Ovary (tissue), 9 donors: ENCODE results near the gene RNF10. TPM values are rescaled to one million over a fixed set of nuclear protein-coding genes. Genes with fewer than 3 reads are reported as not detected.

Experiments used
- DNase-seq, 5 donors: peaks; one replicate each; pipeline ENCODE4 v3.0.0-alpha.2; 2019 to 2020
- H3K27ac ChIP-seq, 2 donors: fragments of 200-600 bp; one replicate each; pipeline versions ENCODE4 v1.5.1 to v1.8.0; 2019 to 2022
- H3K27me3 ChIP-seq: fragments of 200-600 bp; one replicate; pipeline ENCODE4 v1.8.0; 2022
- H3K36me3 ChIP-seq: fragments of 200-600 bp; sonication (generic); one replicate; pipeline ENCODE4 v1.5.1; 2019
- H3K4me1 ChIP-seq: one replicate; pipeline ENCODE4 v1.8.1; 2013; ENCODE audit warnings: mild to moderate bottlenecking, moderate library complexity; ENCODE audit not compliant: insufficient read depth
- H3K4me3 ChIP-seq: fragments of 200-600 bp; sonication (generic); one replicate; pipeline ENCODE4 v1.5.1; 2017
- H3K9me3 ChIP-seq, 2 donors: fragments of 200-600 bp in 1 of 2; sonication (generic) in 1 of 2; one replicate each; pipeline versions ENCODE4 v1.5.1 to v1.8.1; 2013 to 2019; ENCODE audit warnings: mild to moderate bottlenecking in 1 of 2, moderate library complexity in 1 of 2
- EP300 ChIP-seq: sonication (generic); formaldehyde crosslinking; IDR thresholded peaks from one replicate; pipeline ENCODE4 v1.6.1; 2017; ENCODE audit warnings: antibody characterized with exemption
- POLR2A ChIP-seq: fragments of 450-650 bp; IDR thresholded peaks from one replicate; pipeline ENCODE4 v1.6.1; 2017; ENCODE audit warnings: antibody characterized with exemption, mild to moderate bottlenecking, moderate library complexity
- WGBS, 3 donors: extraction: QIAGEN DNeasy Blood & Tissue Kit in 1 of 3; methylation state at CpG; one replicate each; pipeline versions ENCODE4 v1.1.5 to v1.1.7; 2013 to 2017; 5-methylcytosine and 5-hydroxymethylcytosine counted together
- intact Hi-C, 4 donors: fragments of 100-400 bp; cut with DNase I; formaldehyde crosslinking; loops; one replicate each; pipeline versions ENCODE4 v1.11.0 to v1.15.1; 2022 to 2023
- polyA plus RNA-seq, 2 donors: library from polyadenylated mRNA; stranded (reverse); fragments of 200-250 nt in 1 of 2; fragments of 350-450 nt in 1 of 2; fragmentation: Illumina TruSeq in 1 of 2; extraction: RNeasy Lipid Tissue Mini Kit (QIAGEN cat#74804) in 1 of 2; gene quantifications; one replicate each; pipeline ENCODE4 v1.2.3, GENCODE V29; 2013 to 2014
- total RNA-seq, 7 donors: library from RNA; depleted of rRNA in 2 of 7; stranded (reverse); fragments of >200 nt in 2 of 7; fragmentation: NEBNext Ultra II Directional in 3 of 7; extraction: Animal tissue kit (Norgen Biotek cat#: 25700) in 3 of 7; gene quantifications; one replicate each; pipeline versions ENCODE4 v1.1.0 to v1.2.4, GENCODE V29; 2016 to 2023
- TF ChIP-seq, protein P1 (sequence below), 3 donors: fragments of 450-650 bp in 2 of 3; fragments of 200-600 bp in 1 of 3; IDR thresholded peaks; one replicate each; pipeline versions ENCODE4 v1.5.1 to v1.8.0; 2016 to 2022; ENCODE audit warnings: antibody characterized with exemption in 3 of 3, mild to moderate bottlenecking in 1 of 3
- donor health status: DM: no; HTN: no; CAD: no; lungs with moderate emphysema.
- donor health status: DM: no; HTN: no; CAD: no.
- donor health status: Bipolar disorder and iron deficiency.
- donor health status: DM: yes; HTN: yes; CAD: no.
- donor health status: DM: no; HTN: no; CAD: no.
- donor health status: DM: yes; HTN: yes; CAD: no.

RNF10 gene
- total and polyA plus RNA-seq, 9 donors, result 59.7 to 190 (median 136) TPM

DNA sequence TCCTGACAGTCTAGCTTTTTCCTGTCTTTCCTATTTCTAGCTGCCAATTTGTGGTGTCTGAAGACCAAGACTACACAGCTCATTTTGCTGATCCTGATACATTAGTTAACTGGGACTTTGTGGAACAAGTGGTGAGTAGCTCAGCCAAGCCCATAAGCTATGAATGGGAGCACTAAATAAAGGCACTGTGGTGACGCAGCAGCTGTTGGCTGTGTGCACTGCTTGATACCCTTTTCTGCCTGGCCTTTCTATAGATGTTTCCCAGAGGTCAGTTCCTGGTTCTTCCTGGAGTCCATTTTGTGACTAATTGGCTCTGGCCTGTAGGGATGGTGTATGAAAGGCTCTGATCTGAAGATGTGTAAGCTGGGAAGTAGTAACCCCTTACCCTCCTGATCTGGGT, 20.5 kb downstream of the RNF10 start:
- TF ChIP-seq, protein P1, sequence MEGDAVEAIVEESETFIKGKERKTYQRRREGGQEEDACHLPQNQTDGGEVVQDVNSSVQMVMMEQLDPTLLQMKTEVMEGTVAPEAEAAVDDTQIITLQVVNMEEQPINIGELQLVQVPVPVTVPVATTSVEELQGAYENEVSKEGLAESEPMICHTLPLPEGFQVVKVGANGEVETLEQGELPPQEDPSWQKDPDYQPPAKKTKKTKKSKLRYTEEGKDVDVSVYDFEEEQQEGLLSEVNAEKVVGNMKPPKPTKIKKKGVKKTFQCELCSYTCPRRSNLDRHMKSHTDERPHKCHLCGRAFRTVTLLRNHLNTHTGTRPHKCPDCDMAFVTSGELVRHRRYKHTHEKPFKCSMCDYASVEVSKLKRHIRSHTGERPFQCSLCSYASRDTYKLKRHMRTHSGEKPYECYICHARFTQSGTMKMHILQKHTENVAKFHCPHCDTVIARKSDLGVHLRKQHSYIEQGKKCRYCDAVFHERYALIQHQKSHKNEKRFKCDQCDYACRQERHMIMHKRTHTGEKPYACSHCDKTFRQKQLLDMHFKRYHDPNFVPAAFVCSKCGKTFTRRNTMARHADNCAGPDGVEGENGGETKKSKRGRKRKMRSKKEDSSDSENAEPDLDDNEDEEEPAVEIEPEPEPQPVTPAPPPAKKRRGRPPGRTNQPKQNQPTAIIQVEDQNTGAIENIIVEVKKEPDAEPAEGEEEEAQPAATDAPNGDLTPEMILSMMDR (IDR thresholded peaks at IDR 0.05), result no peak
- TF ChIP-seq POLR2A, result no peak
- no peak for TF ChIP-seq EP300
- intact Hi-C loops, result no loop called here
- Histone ChIP-seq H3K4me3 (no peak overlapping the region), H3K9me3 (no peaks in the 10 kb centered on the region), H3K36me3 (peaks cover 2% of the 10 kb centered on the region), H3K27ac (no peak overlapping the region), H3K4me1 (peaks cover 5% of the 10 kb centered on the region), H3K27me3 (no peaks in the 10 kb centered on the region)
- WGBS, 3 donors, result 70 to 93% (median 81%) methylated on average over 1 of the region's 1 CpG
- no peak for DNase-seq

GRCh38 chr12:120557589-120557988, 23.4 kb downstream of the RNF10 start:
- intact Hi-C loops, result no loop called here
- Histone ChIP-seq H3K27me3 (no peaks in the 10 kb centered on the region), H3K36me3 (peaks cover 2% of the 10 kb centered on the region), H3K9me3 (no peaks in the 10 kb centered on the region), H3K27ac (no peak overlapping the region), H3K4me3 (no peak overlapping the region), H3K4me1 (no peaks in the 10 kb centered on the region)
- DNase-seq, result no peak
- no peak for TF ChIP-seq EP300
- TF ChIP-seq, protein P1 (IDR thresholded peaks at IDR 0.05), result no peak
- TF ChIP-seq POLR2A, result no peak
- whole genome bisulfite sequencing, 3 donors, result 90 to 95% (median 94%) methylated on average over 2 of the region's 2 CpGs

DNA sequence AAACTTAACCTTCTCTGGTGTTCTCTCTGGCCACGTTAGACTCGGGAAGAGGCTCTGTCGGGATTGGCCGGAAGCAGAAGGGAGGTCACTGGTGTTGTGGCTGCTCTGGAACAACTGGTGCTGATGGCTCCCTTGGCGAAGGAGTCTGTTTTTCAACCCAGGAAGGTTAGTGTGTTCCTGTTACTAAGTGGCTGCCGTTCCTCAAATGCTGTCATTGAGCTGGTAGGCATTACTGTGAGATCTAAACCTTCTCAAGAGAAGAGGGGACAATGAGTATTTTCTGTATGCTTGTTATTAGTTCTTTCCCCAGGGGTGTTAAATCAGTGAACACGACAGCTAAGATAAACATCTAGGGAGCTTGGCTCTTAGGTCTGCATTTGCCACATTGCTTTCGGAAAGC, 28.8 kb downstream of the RNF10 start:
- Histone ChIP-seq H3K27me3 (no peaks in the 10 kb centered on the region), H3K4me1 (no peaks in the 10 kb centered on the region), H3K36me3 (no peaks in the 10 kb centered on the region), H3K9me3 (no peaks in the 10 kb centered on the region), H3K27ac (no peak overlapping the region), H3K4me3 (no peak overlapping the region)
- intact Hi-C loops, result no loop called here
- TF ChIP-seq POLR2A, result no peak
- TF ChIP-seq EP300, result no peak
- TF ChIP-seq, protein P1 (IDR thresholded peaks at IDR 0.05), result no peak
- 65 to 80% (median 78%) methylated on average over 8 of the region's 8 CpGs for WGBS, 3 donors
- DNase-seq, result no peak

DNA sequence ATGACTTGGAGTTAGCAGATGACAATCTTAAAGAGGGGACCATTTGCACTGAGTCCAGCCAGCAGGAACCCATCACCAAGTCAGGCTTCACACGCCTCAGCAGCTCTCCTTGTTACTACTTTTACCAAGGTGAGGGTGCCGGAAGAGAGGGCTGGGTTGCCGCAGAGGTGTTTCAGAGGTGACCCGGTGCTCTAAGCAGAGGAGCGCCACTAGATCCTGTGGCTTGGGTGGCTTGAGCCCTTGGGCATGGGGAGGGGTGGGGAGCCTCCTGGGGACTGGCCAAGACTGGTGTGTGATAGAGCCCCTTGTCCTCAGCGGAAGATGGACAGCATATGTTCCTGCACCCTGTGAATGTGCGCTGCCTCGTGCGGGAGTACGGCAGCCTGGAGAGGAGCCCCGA, 29.3 kb downstream of the RNF10 start:
- Histone ChIP-seq H3K4me1 (no peaks in the 10 kb centered on the region), H3K36me3 (no peaks in the 10 kb centered on the region), H3K27me3 (no peaks in the 10 kb centered on the region), H3K9me3 (no peaks in the 10 kb centered on the region), H3K4me3 (no peak overlapping the region), H3K27ac (no peak overlapping the region)
- TF ChIP-seq POLR2A (no peak), EP300 (no peak)
- TF ChIP-seq, protein P1 (IDR thresholded peaks at IDR 0.05), result no peak
- 85 to 89% (median 87%) methylated on average over 11 of the region's 11 CpGs for WGBS, 3 donors
- intact Hi-C loops, result no loop called here
- no peak for DNase-seq

DNA sequence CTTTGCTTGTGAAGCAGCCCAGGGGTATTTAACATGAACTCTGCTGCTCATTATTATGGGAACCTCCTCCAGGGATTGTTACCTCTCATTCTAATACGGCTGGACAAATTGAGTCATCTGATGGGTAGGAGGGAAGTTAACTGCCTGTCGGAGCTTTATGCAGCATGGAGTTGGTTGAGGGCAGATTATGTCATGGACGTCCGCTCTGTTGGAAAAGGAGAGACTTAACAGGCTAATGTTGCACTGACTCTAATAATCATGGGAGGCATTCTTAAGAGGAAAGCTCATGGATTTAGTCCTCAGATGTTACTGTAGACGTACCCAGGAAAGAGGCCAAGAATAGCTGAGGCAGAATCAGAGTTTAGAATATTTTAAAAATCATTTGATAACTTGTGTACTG, 37.1 kb downstream of the RNF10 start:
- 50 to 65% (median 61%) methylated on average over 5 of the region's 5 CpGs for WGBS, 3 donors
- Histone ChIP-seq H3K36me3 (no peaks in the 10 kb centered on the region), H3K27ac (no peak overlapping the region)

More for the DNA sequence above, 37.1 kb downstream of the RNF10 start:
- Histone ChIP-seq H3K4me1 (no peaks in the 10 kb centered on the region), H3K9me3 (no peaks in the 10 kb centered on the region), H3K4me3 (no peak overlapping the region), H3K27me3 (no peaks in the 10 kb centered on the region)
- intact Hi-C loops, result no loop called here
- TF ChIP-seq, protein P1 (IDR thresholded peaks at IDR 0.05), result no peak
- no peak for TF ChIP-seq EP300
- TF ChIP-seq POLR2A, result no peak
- no peak for DNase-seq
